Lung (tissue), 12 donors: Measurements from ENCODE around the gene NRBF2. TPM values are rescaled to one million over a fixed set of nuclear protein-coding genes. Genes with fewer than 3 reads are reported as not detected.
A peak's percentile ranks its signal among the peaks of the same experiment; 100 is the strongest.

ENCODE experiments used
- ATAC-seq: fragments of 200-7000 bp; cut with Tn5 transposase; one replicate; pipeline ENCODE4 v1.9.1; 2020; ENCODE audit warnings: moderate number of reproducible peaks; ENCODE audit not compliant: insufficient read depth, low FRiP score
- DNase-seq, 3 donors: peaks; one replicate each; pipeline ENCODE4 v3.0.0-alpha.2; 2013 to 2017
- H3K27ac ChIP-seq, 2 donors: one replicate each; pipeline ENCODE4 v1.5.1; 2013; ENCODE audit warnings: mild to moderate bottlenecking in 2 of 2, moderate library complexity in 2 of 2, control low read depth in 1 of 2, inconsistent platforms in 1 of 2, low read depth in 1 of 2, low read length in 1 of 2
- H3K27me3 ChIP-seq, 3 donors: one replicate each; pipeline ENCODE4 v1.5.1; 2013; ENCODE audit warnings: low read length in 2 of 3; ENCODE audit not compliant: control insufficient read depth in 3 of 3, insufficient read depth in 3 of 3
- H3K36me3 ChIP-seq, 4 donors: one replicate each; pipeline ENCODE4 v1.5.1; 2013; ENCODE audit warnings: low read length in 4 of 4, mild to moderate bottlenecking in 1 of 4, moderate library complexity in 1 of 4; ENCODE audit not compliant: control insufficient read depth in 4 of 4, insufficient read depth in 4 of 4
- H3K4me1 ChIP-seq, 5 donors: one replicate each; pipeline ENCODE4 v1.5.1; 2013; ENCODE audit warnings: low read length in 5 of 5, mild to moderate bottlenecking in 2 of 5, moderate library complexity in 1 of 5; ENCODE audit not compliant: control insufficient read depth in 5 of 5, insufficient read depth in 5 of 5
- H3K4me3 ChIP-seq: one replicate; pipeline ENCODE4 v1.5.1; 2013; ENCODE audit warnings: mild to moderate bottlenecking, control low read depth, moderate library complexity
- H3K9ac ChIP-seq, 2 donors: one replicate each; pipeline ENCODE4 v1.5.1; 2013; ENCODE audit warnings: low read length in 2 of 2, control low read depth in 1 of 2; ENCODE audit not compliant: insufficient read depth in 1 of 2
- H3K9me3 ChIP-seq, 4 donors: one replicate each; pipeline ENCODE4 v1.5.1; 2013; ENCODE audit warnings: low read length in 3 of 4, mild to moderate bottlenecking in 1 of 4, moderate library complexity in 1 of 4; ENCODE audit not compliant: control insufficient read depth in 4 of 4, insufficient read depth in 3 of 4
- WGBS, 2 donors: extraction: QIAGEN DNeasy Blood & Tissue Kit; methylation state at CpG; one replicate each; pipeline ENCODE4 v1.1.7; 2013; 5-methylcytosine and 5-hydroxymethylcytosine counted together
- polyA plus RNA-seq, 2 donors: library from polyadenylated mRNA; stranded (reverse); fragments of 200-250 nt; gene quantifications; one replicate each; pipeline ENCODE4 v1.2.1, GENCODE V29; 2013
- total RNA-seq, 2 donors: library from RNA; depleted of rRNA in 1 of 2; stranded (reverse); fragments of >200 nt in 1 of 2; gene quantifications; one replicate each; pipeline ENCODE4 v1.2.1, GENCODE V29; 2014 to 2021
- TF ChIP-seq, protein P1 (sequence below): IDR thresholded peaks from 2 replicates; pipeline ENCODE4 v1.5.1; 2012; ENCODE audit warnings: mild to moderate bottlenecking; ENCODE audit errors: control extremely low read depth, extremely low read depth
- donor health status: control.
- donor health status: control.
- donor health status: Bipolar disorder and iron deficiency.
- donor health status: healthy.
- donor health status: DM: yes; HTN: yes; CAD: no.

Gene NRBF2
- total and polyA plus RNA-seq, 4 donors: 11.2 to 25.1 (median 19.9) TPM

GRCh38 chr10:63166742-63167258 lies 33.7 kb downstream of the NRBF2 start:
- peaks cover 0 to 16% (median 4%) of the 10 kb centered on the region in 5 donors for H3K4me1 ChIP-seq
- no peaks in the 10 kb centered on the region for H3K9me3 ChIP-seq
- 14 to 26% methylated on average over 3 of the region's 3 CpGs for WGBS, 2 donors
- DNase-seq (peak; percentile 23 to 90 (median 89)), ATAC-seq (peak; percentile 67)
- peaks cover 5 to 19% (median 15%) of the 10 kb centered on the region in 4 donors for H3K36me3 ChIP-seq
- H3K27me3 ChIP-seq: no peaks in the 10 kb centered on the region
- H3K9ac ChIP-seq: no peak overlapping the region
- no peak overlapping the region for H3K4me3 ChIP-seq
- TF ChIP-seq, protein P1, sequence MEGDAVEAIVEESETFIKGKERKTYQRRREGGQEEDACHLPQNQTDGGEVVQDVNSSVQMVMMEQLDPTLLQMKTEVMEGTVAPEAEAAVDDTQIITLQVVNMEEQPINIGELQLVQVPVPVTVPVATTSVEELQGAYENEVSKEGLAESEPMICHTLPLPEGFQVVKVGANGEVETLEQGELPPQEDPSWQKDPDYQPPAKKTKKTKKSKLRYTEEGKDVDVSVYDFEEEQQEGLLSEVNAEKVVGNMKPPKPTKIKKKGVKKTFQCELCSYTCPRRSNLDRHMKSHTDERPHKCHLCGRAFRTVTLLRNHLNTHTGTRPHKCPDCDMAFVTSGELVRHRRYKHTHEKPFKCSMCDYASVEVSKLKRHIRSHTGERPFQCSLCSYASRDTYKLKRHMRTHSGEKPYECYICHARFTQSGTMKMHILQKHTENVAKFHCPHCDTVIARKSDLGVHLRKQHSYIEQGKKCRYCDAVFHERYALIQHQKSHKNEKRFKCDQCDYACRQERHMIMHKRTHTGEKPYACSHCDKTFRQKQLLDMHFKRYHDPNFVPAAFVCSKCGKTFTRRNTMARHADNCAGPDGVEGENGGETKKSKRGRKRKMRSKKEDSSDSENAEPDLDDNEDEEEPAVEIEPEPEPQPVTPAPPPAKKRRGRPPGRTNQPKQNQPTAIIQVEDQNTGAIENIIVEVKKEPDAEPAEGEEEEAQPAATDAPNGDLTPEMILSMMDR: peak; percentile 78
- H3K27ac ChIP-seq: no peak overlapping the region

DNA sequence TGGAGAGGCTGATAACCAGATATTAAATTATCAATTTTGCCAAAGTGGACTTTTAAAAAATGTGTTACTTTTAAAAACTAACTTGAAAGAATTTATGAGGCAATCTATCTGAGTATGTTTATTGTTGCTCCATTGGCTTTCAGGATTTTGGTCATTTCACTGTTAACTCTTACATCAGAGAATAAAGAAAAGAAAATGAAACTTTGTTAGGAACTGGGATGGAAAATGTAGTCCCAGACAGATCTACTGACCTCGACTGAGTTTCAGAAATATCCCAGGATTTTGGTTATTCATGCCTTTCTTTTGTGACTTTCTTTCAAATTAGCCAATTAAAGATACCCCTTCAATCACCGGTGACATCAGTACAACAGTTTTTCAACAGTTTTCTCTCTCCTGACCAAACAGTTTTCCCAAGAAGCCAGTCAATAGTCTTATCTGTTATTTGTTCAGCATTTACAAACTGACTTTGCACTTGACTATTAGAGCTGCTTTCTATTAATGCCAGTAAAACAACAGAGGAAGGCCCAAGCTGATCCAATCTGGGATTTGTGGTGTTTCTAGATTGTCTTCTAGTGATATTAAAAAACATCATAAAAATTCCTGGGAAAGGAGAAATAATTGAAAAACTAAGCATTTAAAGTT lies 35.8 kb downstream of the NRBF2 start:
- DNase-seq: no peak
- Histone ChIP-seq H3K4me3 (no peak overlapping the region), H3K36me3 (peaks cover 7 to 22% (median 15%) of the 10 kb centered on the region in 4 donors), H3K9me3 (no peaks in the 10 kb centered on the region), H3K27ac (no peak overlapping the region), H3K27me3 (no peaks in the 10 kb centered on the region), H3K9ac (no peak overlapping the region), H3K4me1 (peaks cover 0 to 13% (median 11%) of the 10 kb centered on the region in 5 donors)
- TF ChIP-seq, protein P1: no peak
- ATAC-seq: no peak
- WGBS, 2 donors: 65 to 84% methylated on average over 2 of the region's 2 CpGs

- H3K9me3 ChIP-seq: no peaks in the 10 kb centered on the region
- no peak for ATAC-seq
- no peak overlapping the region for H3K9ac ChIP-seq
- DNase-seq: no peak
- no peak overlapping the region for H3K27ac ChIP-seq
- H3K36me3 ChIP-seq: peaks cover 7 to 22% (median 14%) of the 10 kb centered on the region in 4 donors
- no peaks in the 10 kb centered on the region for H3K27me3 ChIP-seq
- H3K4me3 ChIP-seq: no peak overlapping the region
- TF ChIP-seq, protein P1: no peak
- peaks cover 0 to 11% (median 6%) of the 10 kb centered on the region in 5 donors for H3K4me1 ChIP-seq
- 85 to 96% methylated on average over 2 of the region's 2 CpGs for WGBS, 2 donors
Observed at GRCh38 chr10:63169624-63170023, 36.5 kb downstream of the NRBF2 start.
